Activated CD8-positive, alpha-beta T cell treated with anti-CD3 and anti-CD28 coated beads, Interleukin-2, amount 10 ng/mL, durations not matched to agents 7 days and 5 days (primary cell): ENCODE results near the gene CCDC34. TPM values are rescaled to one million over a fixed set of nuclear protein-coding genes. Genes with fewer than 3 reads are reported as not detected.
"Not testable (repeated sequence)": the region's sequence is repeated elsewhere in the genome, so short reads cannot be mapped to it uniquely, and the experiment has no call there.

Experiments used
- ATAC-seq: fragments of 150-1000 bp; cut with Tn5 transposase; one replicate; pipeline ENCODE4 v1.10.0; 2021; ENCODE audit warnings: moderate library complexity
- CTCF ChIA-PET: fragments of 350-600 bp; sonication (Branson Sonifier 250); formaldehyde crosslinking; loops from one replicate; lab custom pipeline; 2021; ENCODE audit warnings: antibody characterized with exemption; lab: Charles Lee
- POLR2A ChIA-PET: fragments of 350-600 bp; sonication (Branson Sonifier 250); formaldehyde crosslinking; loops from one replicate; lab custom pipeline; 2021; ENCODE audit warnings: antibody characterized with exemption; lab: Charles Lee
- DNase-seq: peaks from one replicate; pipeline ENCODE4 v3.0.0-alpha.2; 2020
- H3K27ac Mint-ChIP-seq: one replicate; pipeline ENCODE4 v1.8.0; 2021; ENCODE audit warnings: mild to moderate bottlenecking, mixed read lengths
- H3K27me3 Mint-ChIP-seq: one replicate; pipeline ENCODE4 v1.8.0; 2021; ENCODE audit warnings: low read depth, mixed read lengths
- H3K36me3 Mint-ChIP-seq: one replicate; pipeline ENCODE4 v1.8.0; 2021; ENCODE audit warnings: low read depth, mixed read lengths
- H3K4me1 Mint-ChIP-seq: one replicate; pipeline ENCODE4 v1.8.0; 2021; ENCODE audit warnings: low read depth, mixed read lengths
- H3K4me3 Mint-ChIP-seq: one replicate; pipeline ENCODE4 v1.8.0; 2021; ENCODE audit warnings: mild to moderate bottlenecking, mixed read lengths
- H3K9me3 Mint-ChIP-seq: one replicate; pipeline ENCODE4 v1.8.0; 2022; ENCODE audit warnings: mixed read lengths; ENCODE audit not compliant: insufficient read depth
- total RNA-seq, 2 experiments: library from RNA; stranded (reverse); gene quantifications; one replicate each; pipeline ENCODE4 v1.2.3, GENCODE V29; 2021

The CCDC34 gene
- total RNA-seq, 2 experiments from 2014 or later: 21.7 to 22.2 TPM

DNA sequence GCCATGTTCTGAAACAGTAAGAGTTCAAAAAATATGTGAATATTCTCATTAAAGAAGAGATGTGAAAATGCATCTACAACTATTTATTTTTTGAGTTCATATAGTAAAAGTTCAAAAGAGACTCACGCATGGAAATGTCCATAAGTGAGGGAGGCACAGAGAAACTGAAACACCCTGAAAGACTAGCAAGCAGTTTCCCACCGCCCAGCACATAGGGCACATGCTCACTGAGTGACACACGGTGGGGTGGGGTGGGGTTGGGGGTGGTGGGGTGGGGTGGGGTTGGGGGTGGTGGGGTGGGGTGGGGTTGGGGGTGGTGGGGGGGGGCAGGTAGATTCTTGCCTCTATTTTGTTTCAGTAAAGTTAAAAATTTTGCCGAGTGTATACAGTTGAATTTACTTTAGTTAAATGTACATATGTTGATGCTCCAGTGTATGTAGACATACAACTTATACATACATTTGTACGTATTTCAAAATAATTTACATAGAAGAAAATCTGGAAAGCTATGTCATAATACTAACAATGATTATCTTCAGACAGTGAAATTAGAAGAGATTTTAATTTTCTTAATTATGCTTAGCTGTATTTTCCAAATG lies 6.3 kb downstream of the CCDC34 start:
- Mint-ChIP-seq H3K4me3 (no peak overlapping the region), H3K27me3 (no peaks in the 10 kb centered on the region), H3K36me3 (peaks cover 4% of the 10 kb centered on the region), H3K4me1 (peaks cover 9% of the 10 kb centered on the region), H3K27ac (no peak overlapping the region), H3K9me3 (no peaks in the 10 kb centered on the region)
- ChIA-PET CTCF (no interaction called here), POLR2A (no interaction called here)
- ATAC-seq (no peak), DNase-seq (no peak)

DNA sequence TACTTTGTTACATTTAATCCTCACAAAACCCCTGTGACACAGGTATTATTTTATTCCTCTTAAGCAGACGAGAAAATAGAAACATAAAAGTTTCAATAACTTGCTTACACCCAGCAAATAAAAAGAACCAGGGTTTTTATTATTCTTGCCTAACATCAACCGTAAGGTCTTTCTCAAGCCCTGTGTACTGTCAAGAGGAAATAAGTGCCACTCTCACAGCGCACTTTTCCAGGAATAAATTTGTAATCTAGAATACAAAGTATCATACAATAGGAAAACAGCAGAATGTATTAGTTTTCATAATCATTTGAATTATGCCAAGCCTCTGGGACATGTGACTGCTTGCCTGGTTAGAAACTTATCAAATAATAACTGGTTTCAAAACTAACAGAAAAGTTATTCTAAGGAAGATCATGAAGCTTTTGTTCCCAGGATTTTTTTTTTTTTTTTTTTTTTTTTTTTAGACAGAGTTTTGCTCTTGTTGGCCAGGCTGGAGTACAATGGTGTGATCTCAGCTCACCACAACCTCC lies 7.4 kb downstream of the CCDC34 start:
- ATAC-seq (no peak), DNase-seq (no peak)
- Mint-ChIP-seq H3K27ac (no peak overlapping the region), H3K27me3 (no peaks in the 10 kb centered on the region), H3K36me3 (peaks cover 4% of the 10 kb centered on the region), H3K9me3 (no peaks in the 10 kb centered on the region), H3K4me3 (no peak overlapping the region), H3K4me1 (peaks cover under 1% of the 10 kb centered on the region)
- ChIA-PET POLR2A (no interaction called here), CTCF (interaction anchor here (1.2 kb wide), 1 partner anchor 11 kb away, joined by 3 read pairs; no protein-coding TSS in a partner anchor)

DNA sequence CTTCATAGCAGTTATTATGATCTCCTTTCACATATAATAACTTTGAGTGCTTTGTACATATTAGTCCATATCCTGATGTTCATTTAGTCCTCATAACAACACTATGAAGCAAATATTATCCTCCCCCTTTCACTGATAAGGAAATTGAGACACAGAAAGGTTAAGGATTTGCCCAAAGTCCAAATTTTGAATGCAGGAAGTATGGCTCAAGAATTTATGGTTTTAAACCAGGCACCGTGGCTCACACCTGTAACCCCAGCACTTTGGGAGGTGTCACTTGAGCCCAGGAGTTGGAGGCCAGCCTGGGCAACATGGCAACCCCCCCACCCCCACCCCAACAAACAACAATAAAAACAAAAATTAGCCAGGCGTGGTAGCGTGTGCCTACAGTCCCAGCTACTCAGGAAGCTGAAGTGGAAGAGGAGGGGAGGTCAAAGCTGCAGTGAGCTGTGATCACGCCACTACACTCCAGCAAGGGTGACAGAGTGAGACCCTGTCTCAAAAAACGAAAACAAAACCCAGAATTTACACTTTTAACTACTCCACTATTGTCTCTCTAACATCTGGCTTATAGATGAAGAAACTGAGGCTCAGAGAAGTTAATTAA lies 8.6 kb downstream of the CCDC34 start:
- POLR2A ChIA-PET: no interaction called here
- ATAC-seq (no peak), DNase-seq (no peak)
- no peaks in the 10 kb centered on the region for H3K4me1 Mint-ChIP-seq
- no peak overlapping the region for H3K4me3 Mint-ChIP-seq
- H3K27ac Mint-ChIP-seq: no peak overlapping the region
- peaks cover 5% of the 10 kb centered on the region for H3K36me3 Mint-ChIP-seq
- CTCF ChIA-PET: interaction anchor here (1.2 kb wide), 1 partner anchor 12 kb away, joined by 3 read pairs; no protein-coding TSS in a partner anchor
- H3K9me3 Mint-ChIP-seq: no peaks in the 10 kb centered on the region
- H3K27me3 Mint-ChIP-seq: no peaks in the 10 kb centered on the region

DNA sequence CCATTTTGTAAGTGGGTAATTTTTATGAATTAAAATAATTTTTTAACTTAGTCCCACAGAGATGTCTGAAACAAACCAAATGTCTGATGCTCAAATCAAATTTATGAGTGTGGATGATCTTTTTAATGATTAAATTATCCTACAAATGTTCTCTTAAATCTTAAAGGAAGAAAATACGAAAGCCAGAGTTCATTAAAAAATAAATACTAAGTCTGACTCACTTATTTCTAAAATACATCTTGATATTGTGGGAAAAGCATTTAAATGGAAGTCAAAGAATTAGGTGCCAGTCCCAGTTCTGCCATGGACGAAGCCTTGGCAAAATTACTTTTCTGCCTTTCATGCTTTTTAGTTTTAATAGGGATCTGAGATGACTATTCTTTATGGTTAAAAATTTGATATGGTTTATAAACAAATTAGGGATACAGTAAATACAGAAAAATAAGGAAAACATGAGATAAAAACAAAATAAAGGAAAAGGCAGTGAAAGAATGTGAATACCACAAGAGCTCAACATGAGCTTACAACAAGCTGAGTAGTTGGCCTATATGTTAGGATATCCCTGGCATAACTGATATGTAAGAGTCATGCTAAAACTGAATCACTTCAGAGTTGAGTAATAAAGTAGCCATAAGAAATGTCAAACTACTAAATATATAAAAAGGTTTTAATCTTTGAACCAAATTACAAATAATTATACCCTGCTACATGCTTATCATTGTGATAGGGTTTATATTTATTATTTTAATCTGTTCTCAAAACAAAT lies 9.2 kb downstream of the CCDC34 start:
- Mint-ChIP-seq H3K27me3 (no peaks in the 10 kb centered on the region), H3K4me1 (no peaks in the 10 kb centered on the region), H3K27ac (no peak overlapping the region), H3K4me3 (no peak overlapping the region), H3K9me3 (no peaks in the 10 kb centered on the region), H3K36me3 (peaks cover 5% of the 10 kb centered on the region)
- POLR2A ChIA-PET: no interaction called here
- ATAC-seq (no peak), DNase-seq (no peak)
- CTCF ChIA-PET: no interaction called here

DNA sequence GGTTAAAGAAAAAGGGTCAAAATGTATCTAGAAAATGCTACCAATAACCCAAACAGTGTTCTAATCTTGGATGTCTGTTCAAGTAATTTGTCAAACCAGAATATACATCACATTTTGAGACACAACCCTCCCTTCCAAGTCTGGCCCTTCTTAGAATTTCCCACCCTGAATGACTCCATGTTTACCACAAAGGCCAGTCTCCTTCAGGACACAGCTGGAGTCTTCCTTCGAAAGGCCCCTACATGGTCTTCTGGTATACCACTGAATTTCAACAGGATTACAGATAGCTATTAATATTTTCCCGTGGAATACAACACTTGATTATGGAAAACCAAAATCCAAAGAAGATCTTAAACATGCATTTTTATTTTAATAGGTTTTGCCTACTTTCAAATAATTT lies 10.2 kb downstream of the CCDC34 start:
- H3K27me3 Mint-ChIP-seq: no peaks in the 10 kb centered on the region
- ChIA-PET POLR2A (no interaction called here), CTCF (no interaction called here)
- H3K9me3 Mint-ChIP-seq: no peaks in the 10 kb centered on the region
- ATAC-seq (no peak), DNase-seq (no peak)
- no peak overlapping the region for H3K27ac Mint-ChIP-seq
- H3K4me1 Mint-ChIP-seq: no peaks in the 10 kb centered on the region
- H3K4me3 Mint-ChIP-seq: no peak overlapping the region
- H3K36me3 Mint-ChIP-seq: peaks cover 7% of the 10 kb centered on the region

DNA sequence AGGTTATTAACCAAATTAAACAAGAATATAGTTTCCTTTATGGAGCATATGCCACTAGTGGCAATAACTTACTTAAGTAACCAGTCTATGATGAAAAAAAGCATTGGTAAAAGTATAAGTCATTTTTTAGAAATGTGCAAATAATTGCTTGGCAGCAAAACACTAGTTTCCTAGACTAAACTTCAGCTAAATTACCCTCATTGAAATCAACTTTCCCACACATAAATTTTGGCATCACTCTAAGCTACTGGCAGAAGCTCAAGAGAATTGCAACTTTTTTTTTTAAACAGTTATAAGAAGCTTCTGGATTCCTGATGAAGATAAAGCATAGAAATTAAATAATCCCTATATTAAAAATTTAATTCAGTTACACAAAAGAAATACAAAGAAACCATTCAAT lies 12.5 kb downstream of the CCDC34 start:
- peaks cover 7% of the 10 kb centered on the region for H3K36me3 Mint-ChIP-seq
- DNase-seq (no peak), ATAC-seq (no peak)
- no peaks in the 10 kb centered on the region for H3K27me3 Mint-ChIP-seq
- H3K9me3 Mint-ChIP-seq: no peaks in the 10 kb centered on the region
- no peak overlapping the region for H3K27ac Mint-ChIP-seq
- CTCF ChIA-PET: no interaction called here
- no peaks in the 10 kb centered on the region for H3K4me1 Mint-ChIP-seq
- no peak overlapping the region for H3K4me3 Mint-ChIP-seq
- POLR2A ChIA-PET: no interaction called here

DNA sequence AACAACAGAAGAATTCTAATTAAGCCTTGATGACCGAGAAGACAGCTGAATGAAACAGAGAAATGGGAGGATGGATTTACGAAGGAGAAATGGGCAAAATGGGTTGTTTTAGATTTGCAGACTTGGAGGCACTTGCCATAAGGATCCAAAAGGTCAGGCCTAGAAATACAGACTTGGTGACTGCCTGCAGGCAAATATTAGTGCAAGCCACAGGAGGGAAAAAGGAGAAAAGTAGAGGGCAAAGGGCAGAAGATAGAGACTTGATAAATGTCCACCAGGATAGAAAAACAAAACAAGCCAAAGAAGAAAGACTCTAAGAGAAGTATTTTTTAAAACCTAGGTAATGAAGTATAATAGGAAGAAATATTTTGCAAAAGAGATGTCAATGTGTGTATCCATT lies 13.1 kb downstream of the CCDC34 start:
- Mint-ChIP-seq H3K27ac (no peak overlapping the region), H3K9me3 (no peaks in the 10 kb centered on the region), H3K36me3 (peaks cover 8% of the 10 kb centered on the region), H3K4me3 (no peak overlapping the region), H3K4me1 (no peaks in the 10 kb centered on the region), H3K27me3 (no peaks in the 10 kb centered on the region)
- DNase-seq (no peak), ATAC-seq (no peak)
- ChIA-PET CTCF (no interaction called here), POLR2A (no interaction called here)

DNA sequence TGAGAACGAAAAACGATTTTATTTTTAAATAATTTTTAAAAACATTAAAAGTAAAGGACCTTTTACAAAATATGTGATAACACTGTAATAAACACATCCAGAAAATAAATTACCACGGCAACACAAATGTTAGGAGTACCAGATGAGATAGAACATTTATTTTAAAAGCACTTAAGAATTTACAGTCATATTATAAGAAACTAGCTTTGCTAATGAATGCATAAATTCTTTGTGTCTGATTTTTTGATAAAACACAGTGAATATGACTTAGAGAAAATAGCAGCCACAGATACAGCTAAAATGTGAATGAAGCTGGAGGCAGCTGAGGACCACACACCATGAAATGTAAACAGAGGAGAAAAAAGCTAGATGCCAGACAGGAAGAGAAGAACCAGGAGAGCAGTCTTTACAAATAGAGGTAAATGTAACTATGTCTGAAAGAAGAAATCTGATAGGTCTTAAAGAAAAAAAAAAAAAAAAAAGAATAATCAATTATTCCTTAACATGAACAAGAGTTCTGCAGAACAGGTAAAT lies 14.6 kb downstream of the CCDC34 start:
- DNase-seq (no peak), ATAC-seq (no peak)
- peaks cover 9% of the 10 kb centered on the region for H3K36me3 Mint-ChIP-seq
- H3K4me1 Mint-ChIP-seq: no peaks in the 10 kb centered on the region
- H3K4me3 Mint-ChIP-seq: no peak overlapping the region
- no peak overlapping the region for H3K27ac Mint-ChIP-seq
- ChIA-PET POLR2A (interaction anchor here (0.6 kb wide), 1 partner anchor 147 kb away, joined by 3 read pairs; no protein-coding TSS in a partner anchor), CTCF (no interaction called here)
- no peaks in the 10 kb centered on the region for H3K9me3 Mint-ChIP-seq
- no peaks in the 10 kb centered on the region for H3K27me3 Mint-ChIP-seq

DNA sequence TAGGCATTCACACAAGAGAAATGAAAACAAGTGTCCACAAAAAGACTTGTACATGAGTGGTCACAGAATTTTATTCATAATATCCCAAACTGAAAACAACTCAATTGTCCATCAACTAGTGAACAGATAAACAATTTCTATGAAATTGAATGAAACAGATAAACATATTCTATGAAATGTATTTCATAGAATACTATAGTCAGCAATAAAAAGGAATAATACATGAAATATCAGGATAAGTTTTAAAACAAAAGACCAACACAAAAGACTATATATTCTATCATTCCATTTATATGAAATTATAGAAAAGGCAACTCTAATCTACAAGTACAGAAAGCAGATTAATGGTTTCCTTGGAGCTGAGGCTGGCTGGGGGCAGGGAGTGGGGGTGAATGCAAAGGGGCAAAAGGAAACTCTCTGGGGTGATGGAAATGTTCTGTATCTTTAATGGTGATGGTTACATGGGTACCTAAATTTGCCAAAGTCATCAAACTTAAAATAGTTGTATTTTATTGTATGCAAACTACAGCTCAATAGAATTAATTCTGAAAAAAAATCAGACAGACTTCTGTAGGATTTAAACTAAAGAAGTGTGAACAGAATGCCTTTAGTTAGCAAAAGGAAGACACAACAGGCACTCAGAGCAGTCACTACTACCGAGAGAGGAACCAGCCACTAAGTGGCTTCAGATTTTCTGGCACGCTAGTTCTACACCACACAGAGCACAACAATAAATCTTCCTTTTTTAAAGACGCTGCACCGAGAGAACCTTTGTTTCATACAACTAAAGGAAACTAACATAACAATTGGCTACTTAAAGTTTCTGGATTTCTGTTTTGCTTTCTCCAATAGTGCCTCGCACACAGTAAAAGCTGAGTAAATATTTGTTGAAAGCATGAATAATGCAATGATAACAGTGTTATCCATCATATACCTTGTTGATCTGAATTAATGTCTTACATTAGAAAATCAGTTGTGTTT lies 15.4 kb downstream of the CCDC34 start:
- Mint-ChIP-seq H3K27me3 (no peaks in the 10 kb centered on the region), H3K27ac (no peak overlapping the region), H3K4me3 (no peak overlapping the region), H3K4me1 (no peaks in the 10 kb centered on the region), H3K9me3 (no peaks in the 10 kb centered on the region), H3K36me3 (peaks cover 9% of the 10 kb centered on the region)
- ATAC-seq (no peak), DNase-seq (no peak)
- ChIA-PET POLR2A (no interaction called here), CTCF (no interaction called here)

DNA sequence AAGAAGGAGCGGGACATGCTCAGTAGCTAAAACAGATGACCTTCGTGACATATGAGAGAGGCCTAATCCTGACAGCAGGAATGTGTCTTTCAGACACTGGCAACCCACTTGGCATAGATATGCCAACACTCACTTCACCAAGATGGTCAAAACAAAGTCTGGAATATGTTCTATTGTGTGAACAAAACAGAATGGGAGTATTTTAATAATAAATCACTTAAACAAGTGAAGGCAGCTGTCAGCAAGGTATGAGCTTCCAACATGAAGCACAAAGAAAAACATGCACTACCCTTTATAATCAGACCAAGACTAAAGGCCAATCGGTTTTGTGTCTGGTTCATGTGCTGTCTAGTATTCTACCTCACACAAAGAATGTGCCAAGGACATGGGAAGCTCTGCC lies 23.1 kb downstream of the CCDC34 start:
- DNase-seq: no peak
- no peak overlapping the region for H3K27ac Mint-ChIP-seq
- ATAC-seq: no peak
- H3K4me3 Mint-ChIP-seq: no peak overlapping the region
- no peaks in the 10 kb centered on the region for H3K4me1 Mint-ChIP-seq
- H3K27me3 Mint-ChIP-seq: no peaks in the 10 kb centered on the region
- no peaks in the 10 kb centered on the region for H3K9me3 Mint-ChIP-seq
- POLR2A ChIA-PET: no interaction called here
- H3K36me3 Mint-ChIP-seq: peaks cover 11% of the 10 kb centered on the region
- CTCF ChIA-PET: no interaction called here

DNA sequence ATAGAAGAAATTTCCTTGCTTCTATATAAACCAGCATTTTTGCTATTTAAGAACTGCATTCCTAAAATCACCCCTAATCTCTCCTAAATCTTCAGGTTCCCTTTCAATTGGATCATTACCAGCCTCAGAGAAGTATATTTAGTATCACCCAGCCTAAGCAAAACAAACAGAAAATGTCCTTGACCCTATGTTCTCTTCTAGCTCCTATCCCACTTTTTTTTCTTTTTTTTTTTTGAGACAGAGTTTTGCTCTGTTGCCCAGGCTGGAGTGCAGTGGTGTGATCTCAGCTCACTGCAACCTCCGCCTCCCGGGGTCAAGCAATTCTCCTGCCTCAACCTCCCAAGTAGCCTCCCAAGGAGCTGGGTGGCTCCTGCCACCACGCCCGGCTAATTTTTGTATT lies 28.3 kb downstream of the CCDC34 start:
- POLR2A ChIA-PET, H3K27ac Mint-ChIP-seq, H3K9me3 Mint-ChIP-seq, H3K4me3 Mint-ChIP-seq, H3K27me3 Mint-ChIP-seq, ATAC-seq, CTCF ChIA-PET, H3K4me1 Mint-ChIP-seq, DNase-seq: not testable (repeated sequence)
- H3K36me3 Mint-ChIP-seq: peaks cover 12% of the 10 kb centered on the region
